Liver (tissue), 3 donors: ENCODE data around the gene MCTP1.

Source experiments
- GABPA ChIP-seq, 2 donors: IDR thresholded peaks in 1 of 2; conservative IDR thresholded peaks in 1 of 2; 2 replicates each; pipeline ENCODE4 v1.6.1; 2016; ENCODE audit warnings: antibody characterized with exemption in 2 of 2, mild to moderate bottlenecking in 1 of 2, moderate library complexity in 1 of 2
- HNF4G ChIP-seq: IDR thresholded peaks from 2 replicates; pipeline ENCODE4 v1.6.1; 2016; ENCODE audit warnings: antibody characterized with exemption
- MAX ChIP-seq: IDR thresholded peaks from 2 replicates; pipeline ENCODE4 v1.6.1; 2016; ENCODE audit warnings: antibody characterized with exemption
- RAD21 ChIP-seq, 2 donors: IDR thresholded peaks; 2 replicates each; pipeline ENCODE4 v1.6.1; 2016; ENCODE audit warnings: antibody characterized with exemption in 2 of 2, mild to moderate bottlenecking in 2 of 2
- TAF1 ChIP-seq: conservative IDR thresholded peaks from 2 replicates; pipeline ENCODE4 v1.6.1; 2016; ENCODE audit warnings: antibody characterized with exemption, mild to moderate bottlenecking
- TF ChIP-seq, protein P1 (sequence below): fragments of 150-350 bp; IDR thresholded peaks from 2 replicates; pipeline ENCODE4 v1.5.1; 2017; ENCODE audit warnings: improper control_type of control experiment, low read depth, low read length; ENCODE audit not compliant: missing input control
- donor health status: healthy.
- donor health status: healthy.

GRCh38 chr5:94815313-94816039 lies 469.4 kb downstream of the MCTP1 start:
- TF ChIP-seq MAX (no peak), GABPA (IDR thresholded peaks at IDR 0.05 in 1 of 2, conservative IDR thresholded peaks at IDR 0.05 in 1 of 2) (no peak), HNF4G (no peak), RAD21 (IDR thresholded peaks at IDR 0.05) (no peak), TAF1 (no peak)
- TF ChIP-seq, protein P1, sequence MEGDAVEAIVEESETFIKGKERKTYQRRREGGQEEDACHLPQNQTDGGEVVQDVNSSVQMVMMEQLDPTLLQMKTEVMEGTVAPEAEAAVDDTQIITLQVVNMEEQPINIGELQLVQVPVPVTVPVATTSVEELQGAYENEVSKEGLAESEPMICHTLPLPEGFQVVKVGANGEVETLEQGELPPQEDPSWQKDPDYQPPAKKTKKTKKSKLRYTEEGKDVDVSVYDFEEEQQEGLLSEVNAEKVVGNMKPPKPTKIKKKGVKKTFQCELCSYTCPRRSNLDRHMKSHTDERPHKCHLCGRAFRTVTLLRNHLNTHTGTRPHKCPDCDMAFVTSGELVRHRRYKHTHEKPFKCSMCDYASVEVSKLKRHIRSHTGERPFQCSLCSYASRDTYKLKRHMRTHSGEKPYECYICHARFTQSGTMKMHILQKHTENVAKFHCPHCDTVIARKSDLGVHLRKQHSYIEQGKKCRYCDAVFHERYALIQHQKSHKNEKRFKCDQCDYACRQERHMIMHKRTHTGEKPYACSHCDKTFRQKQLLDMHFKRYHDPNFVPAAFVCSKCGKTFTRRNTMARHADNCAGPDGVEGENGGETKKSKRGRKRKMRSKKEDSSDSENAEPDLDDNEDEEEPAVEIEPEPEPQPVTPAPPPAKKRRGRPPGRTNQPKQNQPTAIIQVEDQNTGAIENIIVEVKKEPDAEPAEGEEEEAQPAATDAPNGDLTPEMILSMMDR: no peak
